Testis (tissue), 3 donors: ENCODE data around the gene SCYGR8. TPM values are rescaled to one million over a fixed set of nuclear protein-coding genes. Genes with fewer than 3 reads are reported as not detected.

ENCODE experiments used
- DNase-seq: peaks from one replicate; pipeline ENCODE4 v3.0.0-alpha.2; 2019
- H3K27ac ChIP-seq, 2 donors: fragments of 200-600 bp; sonication (generic); one replicate each; pipeline ENCODE4 v1.5.1; 2019
- H3K27me3 ChIP-seq: fragments of 200-600 bp; sonication (generic); one replicate; pipeline ENCODE4 v1.5.1; 2019
- H3K36me3 ChIP-seq: fragments of 200-600 bp; sonication (generic); one replicate; pipeline ENCODE4 v1.5.1; 2017; ENCODE audit warnings: low read depth; ENCODE audit errors: missing control alignments
- H3K4me1 ChIP-seq: fragments of 200-600 bp; sonication (generic); one replicate; pipeline ENCODE4 v1.5.1; 2019
- H3K4me3 ChIP-seq, 2 donors: fragments of 200-600 bp; sonication (generic); one replicate each; pipeline ENCODE4 v1.5.1; 2017 to 2019
- H3K9me3 ChIP-seq: fragments of 200-600 bp; sonication (generic); one replicate; pipeline ENCODE4 v1.5.1; 2017
- CTCF ChIP-seq, 3 experiments: fragments of 450-650 bp in 2 of 3; fragments of 200-600 bp in 1 of 3; sonication (generic) in 1 of 3; IDR thresholded peaks; one replicate each; pipeline ENCODE4 v1.5.1; 2016 to 2019; ENCODE audit warnings: antibody characterized with exemption in 3 of 3, mild to moderate bottlenecking in 2 of 3, moderate library complexity in 1 of 3
- POLR2A ChIP-seq: fragments of 450-650 bp; IDR thresholded peaks from one replicate; pipeline ENCODE4 v1.6.1; 2017; ENCODE audit warnings: antibody characterized with exemption, mild to moderate bottlenecking, moderate library complexity
- WGBS, 2 donors: methylation state at CpG; one replicate each; pipeline ENCODE4 v1.1.5; 2018; 5-methylcytosine and 5-hydroxymethylcytosine counted together
- intact Hi-C: fragments of 100-400 bp; cut with DNase I; formaldehyde crosslinking; loops from one replicate; pipeline ENCODE4 v1.15.1; 2023; ENCODE audit warnings: low total_unique reads
- polyA plus RNA-seq: library from polyadenylated mRNA; stranded (reverse); fragments of 350-450 nt; fragmentation: Illumina TruSeq; extraction: RNeasy Lipid Tissue Mini Kit (QIAGEN cat#74804); gene quantifications from one replicate; pipeline ENCODE4 v1.2.3, GENCODE V29; 2014; ENCODE audit warnings: low read depth, low replicate concordance; ENCODE audit not compliant: insufficient read depth
- total RNA-seq, 2 donors: library from RNA; depleted of rRNA; stranded (reverse); fragments of >200 nt; gene quantifications; one replicate each; pipeline ENCODE4 v1.2.3, GENCODE V29; 2016

The SCYGR8 gene
- total and polyA plus RNA-seq, 3 donors from 2014 or later = not detected

- Histone ChIP-seq H3K4me3 (no peak overlapping the region), H3K27me3 (no peaks in the 10 kb centered on the region), H3K36me3 (no peaks in the 10 kb centered on the region), H3K27ac (no peak overlapping the region), H3K9me3 (no peaks in the 10 kb centered on the region), H3K4me1 (peaks cover 3% of the 10 kb centered on the region)
- DNase-seq = no peak
- no peak for TF ChIP-seq POLR2A
- no peak for TF ChIP-seq CTCF (IDR thresholded peaks at IDR 0.05)
- 81 to 93% methylated on average over 1 of the region's 1 CpG for WGBS, 2 donors
- intact Hi-C loops = no loop called here
These were observed 32.4 kb upstream of the SCYGR8 start for GRCh38 chr2:227713291-227713690.

GRCh38 chr2:227716501-227716900 lies 29.2 kb upstream of the SCYGR8 start:
- intact Hi-C loops = no loop called here
- WGBS, 2 donors = 72 to 87% methylated on average over 2 of the region's 2 CpGs
- no peaks in the 10 kb centered on the region for H3K36me3 ChIP-seq

DNA sequence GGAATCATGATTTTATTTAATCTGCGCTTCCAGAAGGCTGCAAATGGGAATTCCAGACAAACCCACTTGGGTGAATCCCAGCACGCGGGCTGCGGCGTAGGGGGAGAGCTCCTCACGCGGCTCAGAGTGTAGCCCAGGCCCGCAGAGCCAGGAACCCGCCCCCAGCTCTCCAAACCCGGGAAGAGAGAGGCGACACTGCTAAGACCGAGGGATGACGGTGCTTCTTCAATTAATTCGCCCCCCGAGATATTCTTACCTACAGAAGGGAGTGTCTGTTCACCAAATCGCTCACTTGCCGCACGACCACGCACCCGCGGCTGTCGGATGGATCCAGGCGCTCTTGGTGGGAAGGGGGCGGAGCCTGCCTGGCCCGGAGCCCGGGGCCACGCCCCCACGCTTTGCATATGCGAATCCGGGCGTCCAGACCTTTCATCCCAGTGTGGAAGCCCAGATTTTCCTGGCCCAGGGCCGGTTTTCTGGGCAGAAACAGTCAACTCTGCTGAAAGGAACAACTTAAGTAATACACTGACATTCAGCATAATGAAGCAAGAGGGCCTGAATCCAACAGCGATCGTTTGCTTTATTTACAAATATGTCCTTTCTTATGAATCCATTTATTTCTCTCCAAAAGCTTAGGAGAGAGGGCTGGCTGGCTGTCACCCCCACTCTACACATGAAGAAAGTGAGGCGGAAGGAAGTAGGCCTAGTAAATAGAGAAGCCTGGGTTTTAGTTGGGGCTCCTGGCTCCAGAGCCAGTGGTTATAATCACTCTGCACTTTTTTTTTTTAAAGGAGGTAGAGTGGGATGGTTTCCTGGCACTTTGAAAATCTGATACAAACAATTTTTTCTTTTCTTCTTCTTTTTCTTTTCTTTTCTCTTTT lies 27.8 kb upstream of the SCYGR8 start, which contains the start of gene SLC19A3:
Gene SLC19A3 (minus strand): TSS at position 342 of the 881 bp plus-strand sequence. CDS start 15,710 bp downstream, outside the sequence.
- no peaks in the 10 kb centered on the region for H3K36me3 ChIP-seq
- TF ChIP-seq CTCF (IDR thresholded peaks at IDR 0.05) = no peak
- TF ChIP-seq POLR2A = no peak
- DNase-seq = peak; percentile 87
- intact Hi-C loops = no loop called here
- peak within 1 kb of the TSS in 1 of 2 donors; percentile 23 for H3K27ac ChIP-seq
- H3K4me1 ChIP-seq = peaks cover 3% of the 10 kb centered on the region
- no peaks in the 10 kb centered on the region for H3K27me3 ChIP-seq
- 3 to 9% methylated on average over 11 to 35 of the region's 35 CpGs for WGBS, 2 donors
- H3K9me3 ChIP-seq = no peaks in the 10 kb centered on the region
- H3K4me3 ChIP-seq = peak within 1 kb of the TSS; percentile 25 to 58

More at GRCh38 chr2:227716501-227716900, 29.2 kb upstream of the SCYGR8 start:
- no peak for TF ChIP-seq CTCF (IDR thresholded peaks at IDR 0.05)
- no peak for TF ChIP-seq POLR2A
- no peak overlapping the region for H3K4me3 ChIP-seq
- H3K27me3 ChIP-seq = no peaks in the 10 kb centered on the region
- no peak for DNase-seq
- no peaks in the 10 kb centered on the region for H3K9me3 ChIP-seq
- H3K4me1 ChIP-seq = peaks cover 3% of the 10 kb centered on the region
- H3K27ac ChIP-seq = no peak overlapping the region

GRCh38 chr2:227719641-227720040 lies 26.1 kb upstream of the SCYGR8 start:
- Histone ChIP-seq H3K27ac (no peak overlapping the region), H3K36me3 (no peaks in the 10 kb centered on the region), H3K9me3 (no peaks in the 10 kb centered on the region), H3K4me1 (peaks cover 3% of the 10 kb centered on the region), H3K27me3 (no peaks in the 10 kb centered on the region), H3K4me3 (no peak overlapping the region)
- 90 to 91% methylated on average over 4 of the region's 4 CpGs for WGBS, 2 donors
- intact Hi-C loops = no loop called here
- DNase-seq = no peak
- TF ChIP-seq POLR2A = no peak
- TF ChIP-seq CTCF (IDR thresholded peaks at IDR 0.05) = no peak
